ENCODE data around the gene LIMA1. TPM values are rescaled to one million over a fixed set of nuclear protein-coding genes. Genes with fewer than 3 reads are reported as not detected.

Gene LIMA1
- total and polyA plus RNA-seq, 9 of the 15 experiments (the other 6 are each of a cell fraction or from before 2014, with no cell fraction given): 20.2 to 37.8 (median 27.3) TPM

GRCh38 chr12:50149311-50149710 is 134.0 kb downstream of the LIMA1 start (continued):
- TF ChIP-seq ZFPM2 (CRISPR knock-in tag; IDR thresholded peaks at IDR 0.05) (no peak), HES1 (IDR thresholded peaks at IDR 0.05; ENCODE audit: low read depth) (no peak), CTBP1 (IDR thresholded peaks at IDR 0.05; ENCODE audit: borderline replicate concordance) (no peak), ZNF12 (CRISPR knock-in tag; IDR thresholded peaks at IDR 0.05) (no peak), MCM7 (IDR thresholded peaks at IDR 0.05) (no peak), DPF2 (IDR thresholded peaks at IDR 0.05) (no peak), L3MBTL2 (IDR thresholded peaks at IDR 0.05) (no peak), BACH1 (tag; IDR thresholded peaks at IDR 0.05) (no peak), SMAD2 (IDR thresholded peaks at IDR 0.05; ENCODE audit: low read depth, low read length) (no peak)
- TF ChIP-seq, protein P1, sequence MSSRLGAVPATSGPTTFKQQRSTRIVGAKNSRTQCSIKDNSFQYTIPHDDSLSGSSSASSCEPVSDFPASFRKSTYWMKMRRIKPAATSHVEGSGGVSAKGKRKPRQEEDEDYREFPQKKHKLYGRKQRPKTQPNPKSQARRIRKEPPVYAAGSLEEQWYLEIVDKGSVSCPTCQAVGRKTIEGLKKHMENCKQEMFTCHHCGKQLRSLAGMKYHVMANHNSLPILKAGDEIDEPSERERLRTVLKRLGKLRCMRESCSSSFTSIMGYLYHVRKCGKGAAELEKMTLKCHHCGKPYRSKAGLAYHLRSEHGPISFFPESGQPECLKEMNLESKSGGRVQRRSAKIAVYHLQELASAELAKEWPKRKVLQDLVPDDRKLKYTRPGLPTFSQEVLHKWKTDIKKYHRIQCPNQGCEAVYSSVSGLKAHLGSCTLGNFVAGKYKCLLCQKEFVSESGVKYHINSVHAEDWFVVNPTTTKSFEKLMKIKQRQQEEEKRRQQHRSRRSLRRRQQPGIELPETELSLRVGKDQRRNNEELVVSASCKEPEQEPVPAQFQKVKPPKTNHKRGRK (tag; IDR thresholded peaks at IDR 0.05): no peak
- TF ChIP-seq, protein P2, sequence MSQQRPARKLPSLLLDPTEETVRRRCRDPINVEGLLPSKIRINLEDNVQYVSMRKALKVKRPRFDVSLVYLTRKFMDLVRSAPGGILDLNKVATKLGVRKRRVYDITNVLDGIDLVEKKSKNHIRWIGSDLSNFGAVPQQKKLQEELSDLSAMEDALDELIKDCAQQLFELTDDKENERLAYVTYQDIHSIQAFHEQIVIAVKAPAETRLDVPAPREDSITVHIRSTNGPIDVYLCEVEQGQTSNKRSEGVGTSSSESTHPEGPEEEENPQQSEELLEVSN (IDR thresholded peaks at IDR 0.05; ENCODE audit: borderline replicate concordance in 1 of 2, extremely low read depth in 1 of 2, insufficient read depth in 1 of 2, insufficient read length in 1 of 2, low read depth in 1 of 2, low read length in 1 of 2, poor library complexity in 1 of 2, severe bottlenecking in 1 of 2): no peak
- TF ChIP-seq, protein P3, sequence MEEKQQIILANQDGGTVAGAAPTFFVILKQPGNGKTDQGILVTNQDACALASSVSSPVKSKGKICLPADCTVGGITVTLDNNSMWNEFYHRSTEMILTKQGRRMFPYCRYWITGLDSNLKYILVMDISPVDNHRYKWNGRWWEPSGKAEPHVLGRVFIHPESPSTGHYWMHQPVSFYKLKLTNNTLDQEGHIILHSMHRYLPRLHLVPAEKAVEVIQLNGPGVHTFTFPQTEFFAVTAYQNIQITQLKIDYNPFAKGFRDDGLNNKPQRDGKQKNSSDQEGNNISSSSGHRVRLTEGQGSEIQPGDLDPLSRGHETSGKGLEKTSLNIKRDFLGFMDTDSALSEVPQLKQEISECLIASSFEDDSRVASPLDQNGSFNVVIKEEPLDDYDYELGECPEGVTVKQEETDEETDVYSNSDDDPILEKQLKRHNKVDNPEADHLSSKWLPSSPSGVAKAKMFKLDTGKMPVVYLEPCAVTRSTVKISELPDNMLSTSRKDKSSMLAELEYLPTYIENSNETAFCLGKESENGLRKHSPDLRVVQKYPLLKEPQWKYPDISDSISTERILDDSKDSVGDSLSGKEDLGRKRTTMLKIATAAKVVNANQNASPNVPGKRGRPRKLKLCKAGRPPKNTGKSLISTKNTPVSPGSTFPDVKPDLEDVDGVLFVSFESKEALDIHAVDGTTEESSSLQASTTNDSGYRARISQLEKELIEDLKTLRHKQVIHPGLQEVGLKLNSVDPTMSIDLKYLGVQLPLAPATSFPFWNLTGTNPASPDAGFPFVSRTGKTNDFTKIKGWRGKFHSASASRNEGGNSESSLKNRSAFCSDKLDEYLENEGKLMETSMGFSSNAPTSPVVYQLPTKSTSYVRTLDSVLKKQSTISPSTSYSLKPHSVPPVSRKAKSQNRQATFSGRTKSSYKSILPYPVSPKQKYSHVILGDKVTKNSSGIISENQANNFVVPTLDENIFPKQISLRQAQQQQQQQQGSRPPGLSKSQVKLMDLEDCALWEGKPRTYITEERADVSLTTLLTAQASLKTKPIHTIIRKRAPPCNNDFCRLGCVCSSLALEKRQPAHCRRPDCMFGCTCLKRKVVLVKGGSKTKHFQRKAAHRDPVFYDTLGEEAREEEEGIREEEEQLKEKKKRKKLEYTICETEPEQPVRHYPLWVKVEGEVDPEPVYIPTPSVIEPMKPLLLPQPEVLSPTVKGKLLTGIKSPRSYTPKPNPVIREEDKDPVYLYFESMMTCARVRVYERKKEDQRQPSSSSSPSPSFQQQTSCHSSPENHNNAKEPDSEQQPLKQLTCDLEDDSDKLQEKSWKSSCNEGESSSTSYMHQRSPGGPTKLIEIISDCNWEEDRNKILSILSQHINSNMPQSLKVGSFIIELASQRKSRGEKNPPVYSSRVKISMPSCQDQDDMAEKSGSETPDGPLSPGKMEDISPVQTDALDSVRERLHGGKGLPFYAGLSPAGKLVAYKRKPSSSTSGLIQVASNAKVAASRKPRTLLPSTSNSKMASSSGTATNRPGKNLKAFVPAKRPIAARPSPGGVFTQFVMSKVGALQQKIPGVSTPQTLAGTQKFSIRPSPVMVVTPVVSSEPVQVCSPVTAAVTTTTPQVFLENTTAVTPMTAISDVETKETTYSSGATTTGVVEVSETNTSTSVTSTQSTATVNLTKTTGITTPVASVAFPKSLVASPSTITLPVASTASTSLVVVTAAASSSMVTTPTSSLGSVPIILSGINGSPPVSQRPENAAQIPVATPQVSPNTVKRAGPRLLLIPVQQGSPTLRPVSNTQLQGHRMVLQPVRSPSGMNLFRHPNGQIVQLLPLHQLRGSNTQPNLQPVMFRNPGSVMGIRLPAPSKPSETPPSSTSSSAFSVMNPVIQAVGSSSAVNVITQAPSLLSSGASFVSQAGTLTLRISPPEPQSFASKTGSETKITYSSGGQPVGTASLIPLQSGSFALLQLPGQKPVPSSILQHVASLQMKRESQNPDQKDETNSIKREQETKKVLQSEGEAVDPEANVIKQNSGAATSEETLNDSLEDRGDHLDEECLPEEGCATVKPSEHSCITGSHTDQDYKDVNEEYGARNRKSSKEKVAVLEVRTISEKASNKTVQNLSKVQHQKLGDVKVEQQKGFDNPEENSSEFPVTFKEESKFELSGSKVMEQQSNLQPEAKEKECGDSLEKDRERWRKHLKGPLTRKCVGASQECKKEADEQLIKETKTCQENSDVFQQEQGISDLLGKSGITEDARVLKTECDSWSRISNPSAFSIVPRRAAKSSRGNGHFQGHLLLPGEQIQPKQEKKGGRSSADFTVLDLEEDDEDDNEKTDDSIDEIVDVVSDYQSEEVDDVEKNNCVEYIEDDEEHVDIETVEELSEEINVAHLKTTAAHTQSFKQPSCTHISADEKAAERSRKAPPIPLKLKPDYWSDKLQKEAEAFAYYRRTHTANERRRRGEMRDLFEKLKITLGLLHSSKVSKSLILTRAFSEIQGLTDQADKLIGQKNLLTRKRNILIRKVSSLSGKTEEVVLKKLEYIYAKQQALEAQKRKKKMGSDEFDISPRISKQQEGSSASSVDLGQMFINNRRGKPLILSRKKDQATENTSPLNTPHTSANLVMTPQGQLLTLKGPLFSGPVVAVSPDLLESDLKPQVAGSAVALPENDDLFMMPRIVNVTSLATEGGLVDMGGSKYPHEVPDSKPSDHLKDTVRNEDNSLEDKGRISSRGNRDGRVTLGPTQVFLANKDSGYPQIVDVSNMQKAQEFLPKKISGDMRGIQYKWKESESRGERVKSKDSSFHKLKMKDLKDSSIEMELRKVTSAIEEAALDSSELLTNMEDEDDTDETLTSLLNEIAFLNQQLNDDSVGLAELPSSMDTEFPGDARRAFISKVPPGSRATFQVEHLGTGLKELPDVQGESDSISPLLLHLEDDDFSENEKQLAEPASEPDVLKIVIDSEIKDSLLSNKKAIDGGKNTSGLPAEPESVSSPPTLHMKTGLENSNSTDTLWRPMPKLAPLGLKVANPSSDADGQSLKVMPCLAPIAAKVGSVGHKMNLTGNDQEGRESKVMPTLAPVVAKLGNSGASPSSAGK (IDR thresholded peaks at IDR 0.05): no peak
